Subcutaneous adipose tissue (tissue), 4 donors: ENCODE results near the gene MEGF8. TPM values are rescaled to one million over a fixed set of nuclear protein-coding genes. Genes with fewer than 3 reads are reported as not detected.

ENCODE experiments used
- CTCF ChIP-seq: fragments of 450-650 bp; IDR thresholded peaks from one replicate; pipeline ENCODE4 v1.5.1; 2016; ENCODE audit warnings: low read depth, mild to moderate bottlenecking, control low read depth, antibody characterized with exemption, moderate library complexity
- total RNA-seq, 4 donors: library from RNA; depleted of rRNA; stranded (reverse); fragments of >200 nt; gene quantifications; one replicate each; pipeline ENCODE4 v1.1.0, GENCODE V29; 2016

The MEGF8 gene
- total RNA-seq: 10 to 100 TPM; 11.9 to 58.8 (median 17.0) TPM

DNA sequence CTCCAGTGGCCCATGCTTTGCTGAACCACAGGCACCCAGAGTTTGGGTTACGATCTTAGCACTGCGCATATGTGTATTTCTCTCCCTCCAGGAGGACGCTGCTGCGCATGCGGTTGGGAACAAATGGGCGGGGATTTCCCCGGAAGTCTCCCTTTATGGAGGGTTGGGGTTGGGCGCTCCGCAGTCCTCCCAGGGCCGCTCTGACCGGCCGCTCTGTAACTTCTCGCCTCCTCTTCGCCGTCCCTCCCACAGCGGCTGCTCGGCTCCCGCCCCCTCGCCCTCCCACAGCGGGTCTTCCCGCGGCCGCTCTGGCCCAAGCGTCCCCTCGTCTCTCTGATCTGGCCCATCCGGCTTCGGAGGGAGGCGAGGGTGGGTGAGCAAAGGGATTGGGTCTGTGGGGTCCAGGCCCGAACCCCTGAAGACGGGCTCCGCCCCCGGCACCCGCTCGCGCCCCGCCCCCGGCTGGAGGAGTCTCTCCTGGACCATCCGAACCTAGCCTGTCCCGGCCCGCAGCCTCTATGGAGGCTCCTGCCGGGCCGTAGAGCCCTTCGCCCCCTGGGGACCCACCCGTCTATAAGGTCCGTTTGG is at the start of gene MEGF8:
MEGF8 (plus strand) TSS at position 328 of the 588 bp plus-strand sequence. CDS start 609 bp downstream, outside the sequence.
- no peak for TF ChIP-seq CTCF

GRCh38 chr19:42276284-42276683 is 49.2 kb upstream of the MEGF8 start:
- no peak for TF ChIP-seq CTCF

DNA sequence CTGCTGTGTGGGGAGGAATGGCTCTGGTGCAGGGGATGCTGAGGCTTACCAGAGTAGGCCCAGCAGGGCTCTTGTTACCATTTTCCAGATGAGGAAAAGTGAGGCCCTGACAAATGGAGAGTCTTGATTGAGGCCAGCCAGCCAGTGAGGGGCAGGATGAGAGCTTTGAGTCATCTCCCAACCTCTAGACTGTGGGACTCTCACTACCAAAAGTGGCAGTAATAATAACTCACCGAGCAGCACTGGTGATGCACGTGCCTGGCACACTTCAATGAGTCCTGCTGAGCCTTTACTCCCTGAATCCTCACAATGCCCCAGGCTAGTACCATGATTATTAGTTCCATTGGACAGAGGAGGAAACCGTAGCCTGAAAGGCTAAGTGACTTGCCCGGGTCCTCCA is 48.6 kb upstream of the MEGF8 start:
- TF ChIP-seq CTCF: no peak

- no peak for TF ChIP-seq CTCF
Measured at GRCh38 chr19:42277821-42278451, 47.5 kb upstream of the MEGF8 start.

GRCh38 chr19:42278452-42279154 is 46.8 kb upstream of the MEGF8 start:
- no peak for TF ChIP-seq CTCF

DNA sequence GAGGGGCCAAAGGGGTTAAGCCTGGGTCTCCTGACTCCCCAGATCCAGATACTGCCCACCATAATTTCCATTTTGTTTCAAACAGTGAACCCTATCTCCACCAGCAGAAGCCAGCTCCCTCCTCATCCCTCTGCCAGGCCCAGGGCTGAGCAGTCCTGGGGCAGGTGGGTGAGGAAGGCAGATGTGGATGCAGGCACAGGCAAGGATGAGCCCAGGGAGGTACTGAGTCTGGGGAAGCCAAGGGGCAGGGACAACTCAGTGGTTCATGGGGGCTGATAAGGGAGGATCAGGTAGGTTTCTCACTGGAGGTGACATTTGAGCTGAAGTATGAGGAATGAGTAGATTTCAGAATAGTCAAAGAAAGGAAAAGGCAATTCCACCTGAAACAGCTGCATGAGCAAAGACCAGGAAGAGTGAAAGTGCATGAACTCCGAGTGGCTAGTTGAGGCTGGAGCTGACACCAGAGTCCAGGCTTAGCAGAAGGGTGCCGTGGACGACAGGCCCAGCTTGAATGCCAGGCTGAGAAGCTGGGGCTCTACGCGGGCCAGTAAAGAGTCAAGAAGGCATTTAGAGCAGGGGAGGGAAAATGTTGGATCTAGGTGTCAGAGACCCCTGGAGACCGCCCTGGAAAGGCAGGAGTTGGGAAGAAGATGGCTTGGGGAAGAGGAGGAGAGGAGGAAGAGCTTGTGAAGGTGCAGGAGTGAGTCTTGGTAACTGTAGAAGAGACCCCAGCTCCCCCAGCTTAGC is 46.1 kb upstream of the MEGF8 start:
- TF ChIP-seq CTCF: no peak
